CD4-positive, alpha-beta T cell treated with Interleukin-6 for 4 hours (primary cell): ENCODE data around the gene GMFB.
"Not testable (repeated sequence)": the region's sequence is repeated elsewhere in the genome, so short reads cannot be mapped to it uniquely, and the experiment has no call there.

Experiments
- DNase-seq: peaks from one replicate; pipeline ENCODE4 v3.0.0-alpha.2; 2020; ENCODE audit warnings: mixed read lengths

The GMFB gene

GRCh38 chr14:54490445-54491175, 1.8 kb upstream of the GMFB start:
- DNase-seq, result no peak

GRCh38 chr14:54489731-54490444, 1.1 kb upstream of the GMFB start:
- DNase-seq, result no peak

GRCh38 chr14:54489318-54489683, 521 bp upstream of the GMFB start:
- DNase-seq, result no peak

GRCh38 chr14:54488318-54488645, 498 bp downstream of the GMFB start:
- no peak for DNase-seq

GRCh38 chr14:54487771-54488170, 1.0 kb downstream of the GMFB start:
- DNase-seq, result no peak

GRCh38 chr14:54486685-54487084, 2.1 kb downstream of the GMFB start:
- DNase-seq, result peak; percentile 34

GRCh38 chr14:54483846-54484245, 4.9 kb downstream of the GMFB start:
- DNase-seq, result no peak

GRCh38 chr14:54483073-54483745, 5.6 kb downstream of the GMFB start:
- no peak for DNase-seq

- no peak for DNase-seq
Measured at GRCh38 chr14:54481695-54482094, 7.1 kb downstream of the GMFB start.

- no peak for DNase-seq
Measured at GRCh38 chr14:54480830-54481562, 7.8 kb downstream of the GMFB start.

GRCh38 chr14:54478636-54479215, 10.1 kb downstream of the GMFB start:
- no peak for DNase-seq

- no peak for DNase-seq
Measured at GRCh38 chr14:54475911-54476310, 12.9 kb downstream of the GMFB start.

GRCh38 chr14:54475187-54475899, 13.4 kb downstream of the GMFB start:
- DNase-seq, result no peak

GRCh38 chr14:54474232-54474793, 14.5 kb downstream of the GMFB start:
- no peak for DNase-seq

- no peak for DNase-seq
Measured at GRCh38 chr14:54472315-54472714, 16.5 kb downstream of the GMFB start.

GRCh38 chr14:54471641-54472040, 17.1 kb downstream of the GMFB start:
- DNase-seq, result no peak

GRCh38 chr14:54470701-54471100, 18.1 kb downstream of the GMFB start:
- DNase-seq, result no peak

- no peak for DNase-seq
Measured at GRCh38 chr14:54467280-54467679, 21.5 kb downstream of the GMFB start.

- no peak for DNase-seq
Measured at GRCh38 chr14:54465654-54466053, 23.1 kb downstream of the GMFB start.

GRCh38 chr14:54462048-54462447, 26.7 kb downstream of the GMFB start:
- no peak for DNase-seq

GRCh38 chr14:54459106-54459505, 29.7 kb downstream of the GMFB start:
- DNase-seq, result no peak

GRCh38 chr14:54458536-54458935, 30.2 kb downstream of the GMFB start:
- DNase-seq, result not testable (repeated sequence)
